H1 (cell line): ENCODE measurements around the gene CTNNA3. TPM values are rescaled to one million over a fixed set of nuclear protein-coding genes. Genes with fewer than 3 reads are reported as not detected.

ENCODE experiments used
- CTCF ChIA-PET: fragments of 300-600 bp; sonication (Branson Sonifier 250); formaldehyde crosslinking; loops from one replicate; lab custom pipeline; 2021; ENCODE audit not compliant: partially characterized antibody; lab: Charles Lee
- POLR2A ChIA-PET: fragments of 300-600 bp; sonication (Branson Sonifier 250); formaldehyde crosslinking; loops from one replicate; lab custom pipeline; 2021; ENCODE audit warnings: inconsistent platforms; ENCODE audit not compliant: partially characterized antibody; lab: Charles Lee
- DNase-seq, 2 experiments: peaks; one replicate each; pipeline versions ENCODE4 v3.0.0 to v3.0.0-alpha.2; 2010 to 2022; ENCODE audit warnings: low spot score in 2 of 2, low read depth in 1 of 2, mixed read lengths in 1 of 2
- FAIRE-seq: peaks from 2 replicates; lab custom pipeline; 2011; peaks lifted over from hg19 to GRCh38; lab: Jason Lieb, UNC
- H2AFZ ChIP-seq: 2 replicates; pipeline ENCODE4 v1.8.1; 2012; ENCODE audit warnings: low read length, inconsistent platforms
- H2AK5ac ChIP-seq: 2 replicates; pipeline ENCODE4 v1.6.1; 2013; ENCODE audit warnings: low read depth, low read length
- H2BK120ac ChIP-seq: replicated peaks from 2 replicates; pipeline ENCODE3; 2013; ENCODE audit warnings: low read depth, low read length, inconsistent platforms
- H2BK12ac ChIP-seq: 2 replicates; pipeline ENCODE4 v1.6.1; 2013; ENCODE audit warnings: low read depth, low read length
- H2BK15ac ChIP-seq: 2 replicates; pipeline ENCODE4 v1.6.1; 2013; ENCODE audit warnings: low read length
- H2BK20ac ChIP-seq: 2 replicates; pipeline ENCODE4 v1.6.1; 2013; ENCODE audit warnings: low read length
- H2BK5ac ChIP-seq: 2 replicates; pipeline ENCODE4 v1.6.1; 2013; ENCODE audit warnings: low read depth, low read length
- H3K14ac ChIP-seq: 2 replicates; pipeline ENCODE4 v1.6.1; 2013; ENCODE audit warnings: inconsistent platforms; ENCODE audit not compliant: insufficient read length
- H3K18ac ChIP-seq: 2 replicates; pipeline ENCODE4 v1.6.1; 2013; ENCODE audit warnings: low read length; ENCODE audit errors: extremely low read depth
- H3K23ac ChIP-seq: 2 replicates; pipeline ENCODE4 v1.6.1; 2013; ENCODE audit warnings: inconsistent platforms; ENCODE audit not compliant: insufficient read length
- H3K23me2 ChIP-seq: 2 replicates; pipeline ENCODE4 v1.6.1; 2013; ENCODE audit warnings: low read depth, low read length
- H3K27ac ChIP-seq: 2 replicates; pipeline ENCODE4 v1.6.1; 2011; ENCODE audit warnings: low read depth, low read length, inconsistent platforms
- H3K27me3 ChIP-seq, 4 experiments: replicated peaks in 1 of 4; 1 replicate in 1 of 4; 2 replicates in 3 of 4; pipeline versions ENCODE4 v1.6.1 to v1.8.1; 2011 to 2013; ENCODE audit warnings: low read length in 3 of 4, mild to moderate bottlenecking in 3 of 4, inconsistent platforms in 2 of 4, mixed read lengths in 2 of 4, moderate library complexity in 1 of 4; ENCODE audit not compliant: control insufficient read depth in 3 of 4, insufficient read depth in 3 of 4; ENCODE audit errors: extremely low read depth in 1 of 4
- H3K36me3 ChIP-seq, 4 experiments: 2 replicates each; pipeline versions ENCODE4 v1.6.1 to v1.8.1; 2011 to 2013; ENCODE audit warnings: mild to moderate bottlenecking in 4 of 4, low read length in 3 of 4, moderate library complexity in 2 of 4, control low read depth in 1 of 4, inconsistent platforms in 1 of 4; ENCODE audit not compliant: insufficient read depth in 4 of 4, control insufficient read depth in 2 of 4
- H3K4ac ChIP-seq: replicated peaks from 2 replicates; pipeline ENCODE3; 2013; ENCODE audit warnings: low read length, low read depth, mixed read lengths, inconsistent platforms; ENCODE audit not compliant: insufficient read length
- H3K4me1 ChIP-seq, 4 experiments: replicated peaks in 1 of 4; 1 replicate in 1 of 4; 2 replicates in 3 of 4; pipeline versions ENCODE4 v1.6.1 to v1.8.1; 2011 to 2013; ENCODE audit warnings: low read length in 3 of 4, inconsistent platforms in 2 of 4, mixed read lengths in 1 of 4; ENCODE audit not compliant: insufficient read depth in 4 of 4, control insufficient read depth in 3 of 4
- H3K4me2 ChIP-seq, 2 experiments: 2 replicates each; pipeline versions ENCODE4 v1.6.1 to v1.8.1; 2011 to 2013; ENCODE audit warnings: low read depth in 2 of 2, low read length in 2 of 2, control low read depth in 1 of 2, inconsistent platforms in 1 of 2, mild to moderate bottlenecking in 1 of 2; ENCODE audit not compliant: insufficient read depth in 1 of 2
- H3K4me3 ChIP-seq, 4 experiments: fragments of 200-600, 300-600 bp in 1 of 4; sonication (generic), shearing (Covaris generic), sonication (Bioruptor Twin) in 1 of 4; 2 replicates each; pipeline versions ENCODE4 v1.5.1 to v1.8.1; 2011 to 2016; ENCODE audit warnings: low read length in 4 of 4, low read depth in 3 of 4, control low read depth in 2 of 4, inconsistent platforms in 2 of 4, mild to moderate bottlenecking in 2 of 4, mixed read lengths in 1 of 4, moderate library complexity in 1 of 4; ENCODE audit not compliant: insufficient read depth in 2 of 4; ENCODE audit errors: extremely low read depth in 1 of 4
- H3K56ac ChIP-seq: replicated peaks from 2 replicates; pipeline ENCODE3; 2013; ENCODE audit warnings: low read depth, mild to moderate bottlenecking, mixed read lengths, low read length, inconsistent platforms; ENCODE audit not compliant: insufficient read length
- H3K79me1 ChIP-seq: 2 replicates; pipeline ENCODE4 v1.6.1; 2013; ENCODE audit warnings: low read depth, low read length, control low read depth
- H3K79me2 ChIP-seq, 2 experiments: 2 replicates each; pipeline versions ENCODE4 v1.6.1 to v1.8.1; 2012 to 2013; ENCODE audit warnings: low read length in 2 of 2, mild to moderate bottlenecking in 2 of 2, inconsistent platforms in 1 of 2; ENCODE audit not compliant: insufficient read depth in 2 of 2, control insufficient read depth in 1 of 2
- H3K9ac ChIP-seq, 4 experiments: replicated peaks in 1 of 4; 1 replicate in 1 of 4; 2 replicates in 3 of 4; pipeline versions ENCODE4 v1.6.1 to v1.8.1; 2011 to 2013; ENCODE audit warnings: low read depth in 3 of 4, low read length in 3 of 4, control low read depth in 2 of 4, mild to moderate bottlenecking in 2 of 4, moderate library complexity in 2 of 4, inconsistent platforms in 1 of 4; ENCODE audit errors: extremely low read depth in 1 of 4
- H3K9me3 ChIP-seq, 2 experiments: 2 replicates each; pipeline versions ENCODE4 v1.6.1 to v1.8.1; 2012 to 2013; ENCODE audit warnings: mild to moderate bottlenecking in 2 of 2, moderate library complexity in 2 of 2, control low read depth in 1 of 2, inconsistent platforms in 1 of 2, low read depth in 1 of 2, low read length in 1 of 2, mixed read lengths in 1 of 2; ENCODE audit not compliant: insufficient read depth in 2 of 2
- H4K20me1 ChIP-seq, 2 experiments: replicated peaks in 1 of 2; 2 replicates each; pipeline versions ENCODE3 to v1.8.1; 2011 to 2013; ENCODE audit warnings: inconsistent platforms in 2 of 2, low read length in 2 of 2, mild to moderate bottlenecking in 1 of 2; ENCODE audit not compliant: insufficient read depth in 2 of 2, control insufficient read depth in 1 of 2
- H4K5ac ChIP-seq: 2 replicates; pipeline ENCODE4 v1.6.1; 2013; ENCODE audit warnings: low read length, low read depth, mixed read lengths, inconsistent platforms; ENCODE audit not compliant: insufficient read length
- H4K8ac ChIP-seq: 2 replicates; pipeline ENCODE4 v1.8.0; 2013; ENCODE audit warnings: mild to moderate bottlenecking, moderate library complexity, low read length, inconsistent platforms; ENCODE audit not compliant: insufficient read depth; ENCODE audit errors: extremely low read depth
- H4K91ac ChIP-seq: replicated peaks from 2 replicates; pipeline ENCODE3; 2013; ENCODE audit warnings: low read length, mixed read lengths, inconsistent platforms; ENCODE audit not compliant: insufficient read length
- CBX8 ChIP-seq: fragments of 300-800, 300-1000 bp; sonication (generic); IDR thresholded peaks from 2 replicates; pipeline ENCODE4 v1.7.1; 2016; ENCODE audit warnings: low read depth, low read length, borderline replicate concordance
- EP300 ChIP-seq, 2 experiments: IDR thresholded peaks; 1 replicate in 1 of 2; 2 replicates in 1 of 2; pipeline ENCODE4 v1.6.1; 2011 to 2012; ENCODE audit warnings: low read depth in 2 of 2, low read length in 2 of 2, mild to moderate bottlenecking in 2 of 2, borderline replicate concordance in 1 of 2, inconsistent platforms in 1 of 2, moderate library complexity in 1 of 2
- HDAC6 ChIP-seq: IDR thresholded peaks from one replicate; pipeline ENCODE4 v1.7.1; 2012; ENCODE audit warnings: low read depth, mild to moderate bottlenecking, inconsistent platforms, low read length, moderate library complexity
- JUN ChIP-seq: IDR thresholded peaks from 2 replicates; pipeline ENCODE4 v1.6.1; 2011; ENCODE audit warnings: low read depth, mild to moderate bottlenecking, improper control_type of control experiment, low read length
- JUND ChIP-seq: IDR thresholded peaks from 2 replicates; pipeline ENCODE4 v1.6.1; 2011; ENCODE audit warnings: mild to moderate bottlenecking, improper control_type of control experiment, low read length
- PHF8 ChIP-seq: fragments of 200-600 bp; sonication (generic); conservative IDR thresholded peaks from 2 replicates; pipeline ENCODE4 v1.7.1; 2012; ENCODE audit warnings: low read depth, mild to moderate bottlenecking, inconsistent platforms, low read length, moderate library complexity
- POLR2AphosphoS5 ChIP-seq: IDR thresholded peaks from 2 replicates; pipeline ENCODE4 v1.6.1; 2011; ENCODE audit warnings: low read depth, low read length
- RBBP5 ChIP-seq: IDR thresholded peaks from 2 replicates; pipeline ENCODE4 v1.7.1; 2012; ENCODE audit warnings: low read depth, mild to moderate bottlenecking, inconsistent platforms, low read length, moderate library complexity, borderline replicate concordance
- RFX5 ChIP-seq: IDR thresholded peaks from 2 replicates; pipeline ENCODE4 v1.6.1; 2011; ENCODE audit warnings: low read depth, low read length, improper control_type of control experiment, borderline replicate concordance
- SP1 ChIP-seq: IDR thresholded peaks from 2 replicates; pipeline ENCODE4 v1.6.1; 2011; ENCODE audit warnings: low read depth, low read length
- ZNF274 ChIP-seq: IDR thresholded peaks from 2 replicates; pipeline ENCODE4 v1.7.0; 2012; ENCODE audit warnings: low read length, borderline replicate concordance; ENCODE audit errors: extremely low read depth
- WGBS, 2 experiments: shearing (Covaris generic) in 1 of 2; methylation state at CpG; one replicate each; pipeline versions ENCODE4 v1.1.6 to v1.1.7; 2013 to 2015; ENCODE audit warnings: low lambda C conversion rate in 2 of 2, mixed read lengths in 2 of 2, inconsistent platforms in 1 of 2, low coverage in 1 of 2, missing lambda C conversion rate in 1 of 2; ENCODE audit not compliant: insufficient replicate concordance in 2 of 2, insufficient coverage in 1 of 2, insufficient read length in 1 of 2; ENCODE audit errors: extremely low coverage in 1 of 2, missing lambda C conversion rate in 1 of 2; 5-methylcytosine and 5-hydroxymethylcytosine counted together
- polyA plus RNA-seq, 7 experiments: library from polyadenylated mRNA; depleted of rRNA in 3 of 7; stranded (reverse) in 5 of 7; unstranded in 2 of 7; fragments of >200 nt in 5 of 7; fragments of 200-250 nt in 2 of 7; gene quantifications; 1 replicate in 5 of 7; 2 replicates in 1 of 7; 4 replicates in 1 of 7; pipeline versions ENCODE4 v1.2.1 to v1.2.3, GENCODE V29; 2011 to 2013; ENCODE audit warnings: missing spikeins in 2 of 7, mixed read lengths in 2 of 7
- total RNA-seq: library from RNA; stranded (reverse); fragmentation: NEBNext Ultra II Directional; extraction: Animal tissue kit (Norgen Biotek cat#: 25700); gene quantifications from 2 replicates; pipeline ENCODE4 v1.2.1, GENCODE V29; 2021
- TF ChIP-seq, protein P1 (sequence below), 3 experiments: IDR thresholded peaks; 1 replicate in 2 of 3; 2 replicates in 1 of 3; pipeline versions ENCODE4 v1.5.1 to v1.6.1; 2011; ENCODE audit warnings: low read length in 3 of 3, mild to moderate bottlenecking in 3 of 3, inconsistent platforms in 2 of 3, low read depth in 1 of 3, moderate library complexity in 1 of 3; ENCODE audit not compliant: insufficient read depth in 1 of 3; ENCODE audit errors: control extremely low read depth in 1 of 3

The CTNNA3 gene
- total and polyA plus RNA-seq, 2 of the 8 experiments (the other 6 are each of a cell fraction or from before 2014, with no cell fraction given), result 1.3 to 1.5 TPM

DNA sequence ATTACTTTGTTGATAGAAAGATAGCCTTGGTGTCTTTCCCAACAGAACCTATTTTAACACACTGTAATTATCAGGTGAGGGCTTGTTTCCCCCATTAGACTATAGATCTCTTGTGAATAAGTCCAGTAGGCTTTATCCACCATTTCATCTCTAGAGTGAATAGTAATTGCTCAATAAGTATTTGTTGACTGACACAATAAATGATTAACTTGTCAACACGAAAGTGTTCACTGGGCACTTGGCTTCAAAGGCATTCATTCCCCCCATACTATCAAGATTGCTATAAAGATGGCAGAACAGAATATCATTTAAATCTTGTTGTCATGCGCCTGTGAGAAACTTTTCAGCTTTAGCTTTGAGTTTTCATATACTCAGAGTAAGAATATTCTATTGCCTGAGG is 1194.6 kb downstream of the CTNNA3 start:
- Histone ChIP-seq H4K8ac (no peak overlapping the region), H3K27ac (no peak overlapping the region), H3K27me3 (no peaks in the 10 kb centered on the region), H3K4ac (no peak overlapping the region), H3K4me3 (no peak overlapping the region), H2BK120ac (no peak overlapping the region), H4K5ac (no peak overlapping the region), H3K4me1 (no peaks in the 10 kb centered on the region), H3K79me2 (no peaks in the 10 kb centered on the region), H2BK20ac (no peak overlapping the region), H3K18ac (no peak overlapping the region), H3K56ac (no peak overlapping the region), H3K9ac (no peak overlapping the region), H3K9me3 (no peaks in the 10 kb centered on the region), H3K23me2 (no peaks in the 10 kb centered on the region), H3K36me3 (no peaks in the 10 kb centered on the region), H3K14ac (no peak overlapping the region), H2BK12ac (no peak overlapping the region), H3K23ac (no peak overlapping the region), H4K20me1 (no peaks in the 10 kb centered on the region), H2BK5ac (no peak overlapping the region), H3K79me1 (no peaks in the 10 kb centered on the region), H2AK5ac (no peak overlapping the region), H3K4me2 (no peak overlapping the region), H4K91ac (no peak overlapping the region), H2AFZ (no peak overlapping the region), H2BK15ac (no peak overlapping the region)
- no peak for DNase-seq
- no peak for FAIRE-seq
- ChIA-PET CTCF (interaction anchor here (0.7 kb wide), 1 partner anchor 1742 kb away, joined by 3 read pairs; no protein-coding TSS in a partner anchor), POLR2A (no interaction called here)
- 93% methylated on average over 2 of the region's 2 CpGs; no CpG with 5 or more reads in 1 of the 2 experiments for WGBS, 2 experiments
- TF ChIP-seq JUND, result no peak
- no peak for TF ChIP-seq SP1
- no peak for TF ChIP-seq RFX5
- TF ChIP-seq, protein P1, sequence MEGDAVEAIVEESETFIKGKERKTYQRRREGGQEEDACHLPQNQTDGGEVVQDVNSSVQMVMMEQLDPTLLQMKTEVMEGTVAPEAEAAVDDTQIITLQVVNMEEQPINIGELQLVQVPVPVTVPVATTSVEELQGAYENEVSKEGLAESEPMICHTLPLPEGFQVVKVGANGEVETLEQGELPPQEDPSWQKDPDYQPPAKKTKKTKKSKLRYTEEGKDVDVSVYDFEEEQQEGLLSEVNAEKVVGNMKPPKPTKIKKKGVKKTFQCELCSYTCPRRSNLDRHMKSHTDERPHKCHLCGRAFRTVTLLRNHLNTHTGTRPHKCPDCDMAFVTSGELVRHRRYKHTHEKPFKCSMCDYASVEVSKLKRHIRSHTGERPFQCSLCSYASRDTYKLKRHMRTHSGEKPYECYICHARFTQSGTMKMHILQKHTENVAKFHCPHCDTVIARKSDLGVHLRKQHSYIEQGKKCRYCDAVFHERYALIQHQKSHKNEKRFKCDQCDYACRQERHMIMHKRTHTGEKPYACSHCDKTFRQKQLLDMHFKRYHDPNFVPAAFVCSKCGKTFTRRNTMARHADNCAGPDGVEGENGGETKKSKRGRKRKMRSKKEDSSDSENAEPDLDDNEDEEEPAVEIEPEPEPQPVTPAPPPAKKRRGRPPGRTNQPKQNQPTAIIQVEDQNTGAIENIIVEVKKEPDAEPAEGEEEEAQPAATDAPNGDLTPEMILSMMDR (IDR thresholded peaks at IDR 0.05; ENCODE audit: control extremely low read depth in 1 of 3, insufficient read depth in 1 of 3, low read depth in 1 of 3, low read length in 3 of 3), result no peak
- no peak for TF ChIP-seq JUN
- TF ChIP-seq PHF8, result no peak
- no peak for TF ChIP-seq EP300 (IDR thresholded peaks at IDR 0.05; ENCODE audit: borderline replicate concordance in 1 of 2, low read depth in 2 of 2, low read length in 2 of 2)
- no peak for TF ChIP-seq RBBP5
- TF ChIP-seq HDAC6, result no peak
- no peak for TF ChIP-seq POLR2AphosphoS5
- TF ChIP-seq CBX8, result no peak
- no peak for TF ChIP-seq ZNF274
